ENCODE data around the gene ATXN1.

Gene ATXN1

GRCh38 chr6:16690608-16691142 lies 70.6 kb downstream of the ATXN1 start:
- Histone ChIP-seq H3K4me2 (ENCODE audit: low read length) (no peak overlapping the region), H3K4ac (ENCODE audit: low read depth, low read length) (no peak overlapping the region), H3K18ac (ENCODE audit: low read length) (no peak overlapping the region), H3K79me2 (ENCODE audit: control insufficient read depth, insufficient read depth, low read length) (no peaks in the 10 kb centered on the region), H3K27me3 (ENCODE audit: insufficient read depth, low read length, poor library complexity) (no peaks in the 10 kb centered on the region), H3K79me1 (ENCODE audit: low read length) (no peaks in the 10 kb centered on the region), H3K56ac (ENCODE audit: low read length) (no peak overlapping the region), H3K4me1 (ENCODE audit: control insufficient read depth, low read depth, low read length) (no peaks in the 10 kb centered on the region), H4K5ac (ENCODE audit: low read length) (no peak overlapping the region), H4K8ac (ENCODE audit: low read depth, low read length) (no peak overlapping the region), H3K27ac (ENCODE audit: low read depth, low read length) (no peak overlapping the region), H3K9ac (ENCODE audit: low read length) (no peak overlapping the region), H2AK5ac (ENCODE audit: low read length) (no peak overlapping the region), H2BK15ac (replicated peaks; ENCODE audit: low read depth) (no peak overlapping the region), H3K4me3 (ENCODE audit: low read length) (no peak overlapping the region), H2BK5ac (ENCODE audit: low read length) (no peak overlapping the region), H3K36me3 (ENCODE audit: control insufficient read depth, insufficient read depth, low read length) (no peaks in the 10 kb centered on the region), H2BK120ac (ENCODE audit: low read depth, low read length) (no peak overlapping the region), H3K23ac (ENCODE audit: low read length) (no peak overlapping the region)
- no peak for DNase-seq
- WGBS (ENCODE audit: extremely low coverage, insufficient coverage, low lambda C conversion rate) = no CpG with 5 or more reads among the region's 7 CpGs

- WGBS (ENCODE audit: extremely low coverage, insufficient coverage, low lambda C conversion rate) = no CpG with 5 or more reads among the region's 3 CpGs
- Histone ChIP-seq H4K8ac (ENCODE audit: low read depth, low read length) (no peak overlapping the region), H3K36me3 (ENCODE audit: control insufficient read depth, insufficient read depth, low read length) (no peaks in the 10 kb centered on the region), H3K79me1 (ENCODE audit: low read length) (no peaks in the 10 kb centered on the region), H3K79me2 (ENCODE audit: control insufficient read depth, insufficient read depth, low read length) (no peaks in the 10 kb centered on the region), H3K23ac (ENCODE audit: low read length) (no peak overlapping the region), H2BK5ac (ENCODE audit: low read length) (no peak overlapping the region), H2AK5ac (ENCODE audit: low read length) (no peak overlapping the region), H3K56ac (ENCODE audit: low read length) (no peak overlapping the region), H3K27ac (ENCODE audit: low read depth, low read length) (no peak overlapping the region), H3K4ac (ENCODE audit: low read depth, low read length) (no peak overlapping the region), H3K4me1 (ENCODE audit: control insufficient read depth, low read depth, low read length) (no peaks in the 10 kb centered on the region), H2BK15ac (replicated peaks; ENCODE audit: low read depth) (no peak overlapping the region), H3K4me2 (ENCODE audit: low read length) (no peak overlapping the region), H3K9ac (ENCODE audit: low read length) (no peak overlapping the region), H3K18ac (ENCODE audit: low read length) (no peak overlapping the region), H3K4me3 (ENCODE audit: low read length) (no peak overlapping the region), H2BK120ac (ENCODE audit: low read depth, low read length) (no peak overlapping the region), H3K27me3 (ENCODE audit: insufficient read depth, low read length, poor library complexity) (no peaks in the 10 kb centered on the region), H4K5ac (ENCODE audit: low read length) (no peak overlapping the region)
- DNase-seq = no peak
Measured at GRCh38 chr6:16689788-16690607, 71.3 kb downstream of the ATXN1 start.

GRCh38 chr6:16688984-16689636 lies 72.2 kb downstream of the ATXN1 start:
- no peak overlapping the region for H3K4ac ChIP-seq (ENCODE audit: low read depth, low read length)
- H3K79me2 ChIP-seq (ENCODE audit: control insufficient read depth, insufficient read depth, low read length) = no peaks in the 10 kb centered on the region
- no peak overlapping the region for H2AK5ac ChIP-seq (ENCODE audit: low read length)
- H2BK5ac ChIP-seq (ENCODE audit: low read length) = no peak overlapping the region
- H3K4me3 ChIP-seq (ENCODE audit: low read length) = no peak overlapping the region
- no peak overlapping the region for H3K56ac ChIP-seq (ENCODE audit: low read length)
- no peak overlapping the region for H3K18ac ChIP-seq (ENCODE audit: low read length)
- H4K5ac ChIP-seq (ENCODE audit: low read length) = no peak overlapping the region
- no CpG with 5 or more reads among the region's 4 CpGs for WGBS (ENCODE audit: extremely low coverage, insufficient coverage, low lambda C conversion rate)
- H3K27ac ChIP-seq (ENCODE audit: low read depth, low read length) = no peak overlapping the region
- H3K23ac ChIP-seq (ENCODE audit: low read length) = no peak overlapping the region
- H3K79me1 ChIP-seq (ENCODE audit: low read length) = no peaks in the 10 kb centered on the region
- H2BK15ac ChIP-seq (replicated peaks; ENCODE audit: low read depth) = no peak overlapping the region
- no peaks in the 10 kb centered on the region for H3K36me3 ChIP-seq (ENCODE audit: control insufficient read depth, insufficient read depth, low read length)
- no peak overlapping the region for H2BK120ac ChIP-seq (ENCODE audit: low read depth, low read length)
- no peak overlapping the region for H3K4me2 ChIP-seq (ENCODE audit: low read length)
- H3K9ac ChIP-seq (ENCODE audit: low read length) = no peak overlapping the region
- H4K8ac ChIP-seq (ENCODE audit: low read depth, low read length) = no peak overlapping the region
- H3K4me1 ChIP-seq (ENCODE audit: control insufficient read depth, low read depth, low read length) = no peaks in the 10 kb centered on the region
- DNase-seq = no peak
- no peaks in the 10 kb centered on the region for H3K27me3 ChIP-seq (ENCODE audit: insufficient read depth, low read length, poor library complexity)

- Histone ChIP-seq H2BK120ac (ENCODE audit: low read depth, low read length) (no peak overlapping the region), H2AK5ac (ENCODE audit: low read length) (no peak overlapping the region), H2BK15ac (replicated peaks; ENCODE audit: low read depth) (no peak overlapping the region), H4K8ac (ENCODE audit: low read depth, low read length) (no peak overlapping the region), H2BK5ac (ENCODE audit: low read length) (no peak overlapping the region), H3K4me1 (ENCODE audit: control insufficient read depth, low read depth, low read length) (no peaks in the 10 kb centered on the region), H3K27me3 (ENCODE audit: insufficient read depth, low read length, poor library complexity) (no peaks in the 10 kb centered on the region), H3K36me3 (ENCODE audit: control insufficient read depth, insufficient read depth, low read length) (no peaks in the 10 kb centered on the region), H3K4me3 (ENCODE audit: low read length) (no peak overlapping the region), H3K27ac (ENCODE audit: low read depth, low read length) (no peak overlapping the region), H3K18ac (ENCODE audit: low read length) (no peak overlapping the region), H3K23ac (ENCODE audit: low read length) (no peak overlapping the region), H4K5ac (ENCODE audit: low read length) (no peak overlapping the region), H3K4me2 (ENCODE audit: low read length) (no peak overlapping the region), H3K4ac (ENCODE audit: low read depth, low read length) (no peak overlapping the region), H3K79me2 (ENCODE audit: control insufficient read depth, insufficient read depth, low read length) (no peaks in the 10 kb centered on the region), H3K9ac (ENCODE audit: low read length) (no peak overlapping the region), H3K79me1 (ENCODE audit: low read length) (no peaks in the 10 kb centered on the region), H3K56ac (ENCODE audit: low read length) (no peak overlapping the region)
- no peak for DNase-seq
- no CpG with 5 or more reads among the region's 1 CpG for WGBS (ENCODE audit: extremely low coverage, insufficient coverage, low lambda C conversion rate)
Measured at GRCh38 chr6:16688436-16688835, 72.8 kb downstream of the ATXN1 start.

GRCh38 chr6:16687045-16687444 lies 74.2 kb downstream of the ATXN1 start:
- Histone ChIP-seq H3K4me1 (ENCODE audit: control insufficient read depth, low read depth, low read length) (no peaks in the 10 kb centered on the region), H3K4me2 (ENCODE audit: low read length) (no peak overlapping the region), H3K56ac (ENCODE audit: low read length) (no peak overlapping the region), H4K5ac (ENCODE audit: low read length) (no peak overlapping the region), H3K79me2 (ENCODE audit: control insufficient read depth, insufficient read depth, low read length) (no peaks in the 10 kb centered on the region), H3K4me3 (ENCODE audit: low read length) (no peak overlapping the region), H3K4ac (ENCODE audit: low read depth, low read length) (no peak overlapping the region), H3K23ac (ENCODE audit: low read length) (no peak overlapping the region), H3K36me3 (ENCODE audit: control insufficient read depth, insufficient read depth, low read length) (no peaks in the 10 kb centered on the region), H2BK120ac (ENCODE audit: low read depth, low read length) (no peak overlapping the region), H2BK15ac (replicated peaks; ENCODE audit: low read depth) (no peak overlapping the region), H4K8ac (ENCODE audit: low read depth, low read length) (no peak overlapping the region), H2AK5ac (ENCODE audit: low read length) (no peak overlapping the region), H3K27me3 (ENCODE audit: insufficient read depth, low read length, poor library complexity) (no peaks in the 10 kb centered on the region), H2BK5ac (ENCODE audit: low read length) (no peak overlapping the region), H3K79me1 (ENCODE audit: low read length) (no peaks in the 10 kb centered on the region), H3K9ac (ENCODE audit: low read length) (no peak overlapping the region), H3K27ac (ENCODE audit: low read depth, low read length) (no peak overlapping the region), H3K18ac (ENCODE audit: low read length) (no peak overlapping the region)
- DNase-seq = no peak
- 100% methylated on average over 1 of the region's 3 CpGs for WGBS (ENCODE audit: extremely low coverage, insufficient coverage, low lambda C conversion rate)
